Fibroblast of lung (primary cell): ENCODE measurements around the gene BATF3. TPM values are rescaled to one million over a fixed set of nuclear protein-coding genes. Genes with fewer than 3 reads are reported as not detected.

ENCODE experiments used
- DNase-seq, 2 donors: peaks; one replicate each; pipeline versions ENCODE4 v3.0.0 to v3.0.0-alpha.2; 2010; ENCODE audit warnings: low read depth in 2 of 2
- H2AFZ ChIP-seq: 2 replicates; pipeline ENCODE4 v1.5.1; 2012; ENCODE audit warnings: low read length, control low read depth, inconsistent platforms
- H3K27ac ChIP-seq: 2 replicates; pipeline ENCODE4 v1.5.1; 2011; ENCODE audit warnings: low read length, control low read depth; ENCODE audit not compliant: insufficient read depth
- H3K27me3 ChIP-seq: 2 replicates; pipeline ENCODE4 v1.5.1; 2011; ENCODE audit warnings: mild to moderate bottlenecking, low read length; ENCODE audit not compliant: control insufficient read depth, insufficient read depth
- H3K36me3 ChIP-seq: 2 replicates; pipeline ENCODE4 v1.5.1; 2011; ENCODE audit warnings: low read length; ENCODE audit not compliant: control insufficient read depth, insufficient read depth
- H3K4me1 ChIP-seq: 2 replicates; pipeline ENCODE4 v1.5.1; 2011; ENCODE audit warnings: low read length; ENCODE audit not compliant: control insufficient read depth, insufficient read depth; ENCODE audit errors: extremely low read depth
- H3K4me2 ChIP-seq: 2 replicates; pipeline ENCODE4 v1.5.1; 2011; ENCODE audit warnings: low read length, control low read depth; ENCODE audit not compliant: insufficient read depth; ENCODE audit errors: extremely low read depth
- H3K4me3 ChIP-seq, 4 experiments: fragments of 200-600 bp in 1 of 4; sonication (generic) in 1 of 4; replicated peaks in 1 of 4; 2 replicates each; pipeline ENCODE4 v1.5.1; 2011 to 2016; ENCODE audit warnings: low read length in 4 of 4, low read depth in 3 of 4, mild to moderate bottlenecking in 3 of 4, control low read depth in 2 of 4, inconsistent platforms in 1 of 4, mixed read lengths in 1 of 4; ENCODE audit not compliant: insufficient read depth in 1 of 4; ENCODE audit errors: control extremely low read depth in 1 of 4
- H3K79me2 ChIP-seq: 2 replicates; pipeline ENCODE4 v1.5.1; 2012; ENCODE audit warnings: mild to moderate bottlenecking, low read length, inconsistent platforms; ENCODE audit not compliant: control insufficient read depth, insufficient read depth
- H3K9ac ChIP-seq: 2 replicates; pipeline ENCODE4 v1.5.1; 2011; ENCODE audit warnings: mild to moderate bottlenecking, low read length, control low read depth; ENCODE audit not compliant: insufficient read depth
- H3K9me3 ChIP-seq: 2 replicates; pipeline ENCODE4 v1.5.1; 2012; ENCODE audit warnings: low read depth, low read length; ENCODE audit not compliant: control insufficient read depth, insufficient read depth
- H4K20me1 ChIP-seq: 2 replicates; pipeline ENCODE4 v1.5.1; 2011; ENCODE audit warnings: low read length; ENCODE audit not compliant: control insufficient read depth, insufficient read depth; ENCODE audit errors: extremely low read depth
- EZH2 ChIP-seq: IDR thresholded peaks from 2 replicates; pipeline ENCODE4 v1.5.1; 2012; ENCODE audit warnings: low read length, control low read depth, mild to moderate bottlenecking; ENCODE audit errors: missing control alignments
- polyA plus RNA-seq, 2 donors: library from polyadenylated mRNA; depleted of rRNA in 1 of 2; stranded (reverse) in 1 of 2; unstranded in 1 of 2; fragments of >200 nt; gene quantifications; 2 replicates each; pipeline ENCODE4 v1.2.1, GENCODE V29; 2011 to 2012; ENCODE audit warnings: missing spikeins in 1 of 2
- total RNA-seq: library from RNA; depleted of rRNA; stranded (reverse); fragments of >200 nt; gene quantifications from 2 replicates; pipeline ENCODE4 v1.2.1, GENCODE V29; 2014
- TF ChIP-seq, protein P1 (sequence below), 2 donors: IDR thresholded peaks in 1 of 2; conservative IDR thresholded peaks in 1 of 2; 1 replicate in 1 of 2; 2 replicates in 1 of 2; pipeline ENCODE4 v1.5.1; 2011 to 2012; ENCODE audit warnings: low read length in 2 of 2, control low read depth in 1 of 2, inconsistent platforms in 1 of 2, low read depth in 1 of 2, mild to moderate bottlenecking in 1 of 2

The BATF3 gene
- total and polyA plus RNA-seq, 2 donors (not counting 1 experiment from before 2014, with no cell fraction given): 6.8 to 9.1 TPM

DNA sequence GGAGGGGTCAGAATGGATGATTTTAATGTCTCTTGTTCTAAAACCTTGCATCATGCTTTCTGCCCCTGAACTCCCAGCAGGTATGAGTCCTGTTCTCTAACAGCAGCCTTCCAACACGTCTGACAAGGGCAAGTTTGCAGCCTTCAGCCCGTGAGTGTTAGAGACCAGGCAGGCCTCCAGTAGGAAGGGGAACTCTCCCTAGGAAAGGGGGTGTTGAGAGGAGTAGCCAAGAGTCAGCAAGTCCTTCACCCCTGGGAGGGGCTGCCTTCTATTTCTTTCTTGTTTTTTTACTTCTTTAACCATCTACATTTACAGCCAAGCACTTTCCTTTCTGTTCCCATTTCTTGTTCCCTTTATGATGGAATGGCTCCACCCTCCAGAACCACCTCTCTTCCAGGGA lies 14.2 kb downstream of the BATF3 start:
- no peak overlapping the region for H3K4me3 ChIP-seq
- TF ChIP-seq, protein P1, sequence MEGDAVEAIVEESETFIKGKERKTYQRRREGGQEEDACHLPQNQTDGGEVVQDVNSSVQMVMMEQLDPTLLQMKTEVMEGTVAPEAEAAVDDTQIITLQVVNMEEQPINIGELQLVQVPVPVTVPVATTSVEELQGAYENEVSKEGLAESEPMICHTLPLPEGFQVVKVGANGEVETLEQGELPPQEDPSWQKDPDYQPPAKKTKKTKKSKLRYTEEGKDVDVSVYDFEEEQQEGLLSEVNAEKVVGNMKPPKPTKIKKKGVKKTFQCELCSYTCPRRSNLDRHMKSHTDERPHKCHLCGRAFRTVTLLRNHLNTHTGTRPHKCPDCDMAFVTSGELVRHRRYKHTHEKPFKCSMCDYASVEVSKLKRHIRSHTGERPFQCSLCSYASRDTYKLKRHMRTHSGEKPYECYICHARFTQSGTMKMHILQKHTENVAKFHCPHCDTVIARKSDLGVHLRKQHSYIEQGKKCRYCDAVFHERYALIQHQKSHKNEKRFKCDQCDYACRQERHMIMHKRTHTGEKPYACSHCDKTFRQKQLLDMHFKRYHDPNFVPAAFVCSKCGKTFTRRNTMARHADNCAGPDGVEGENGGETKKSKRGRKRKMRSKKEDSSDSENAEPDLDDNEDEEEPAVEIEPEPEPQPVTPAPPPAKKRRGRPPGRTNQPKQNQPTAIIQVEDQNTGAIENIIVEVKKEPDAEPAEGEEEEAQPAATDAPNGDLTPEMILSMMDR (conservative IDR thresholded peaks at IDR 0.05 in 1 of 2, IDR thresholded peaks at IDR 0.05 in 1 of 2; ENCODE audit: low read depth in 1 of 2, low read length in 2 of 2): no peak
- no peaks in the 10 kb centered on the region for H4K20me1 ChIP-seq
- H3K27ac ChIP-seq: no peak overlapping the region
- H3K9ac ChIP-seq: no peak overlapping the region
- H3K36me3 ChIP-seq: peaks cover 1% of the 10 kb centered on the region
- H3K27me3 ChIP-seq: no peaks in the 10 kb centered on the region
- H3K4me2 ChIP-seq: no peak overlapping the region
- peaks cover 4% of the 10 kb centered on the region for H3K4me1 ChIP-seq
- DNase-seq: no peak
- H3K79me2 ChIP-seq: no peaks in the 10 kb centered on the region
- no peaks in the 10 kb centered on the region for H3K9me3 ChIP-seq
- no peak overlapping the region for H2AFZ ChIP-seq

- H3K27ac ChIP-seq: no peak overlapping the region
- TF ChIP-seq, protein P1 (conservative IDR thresholded peaks at IDR 0.05 in 1 of 2, IDR thresholded peaks at IDR 0.05 in 1 of 2; ENCODE audit: low read depth in 1 of 2, low read length in 2 of 2): no peak
- no peak overlapping the region for H3K4me3 ChIP-seq
- no peaks in the 10 kb centered on the region for H3K9me3 ChIP-seq
- no peak overlapping the region for H2AFZ ChIP-seq
- H3K36me3 ChIP-seq: peaks cover 1% of the 10 kb centered on the region
- no peak overlapping the region for H3K4me2 ChIP-seq
- no peaks in the 10 kb centered on the region for H4K20me1 ChIP-seq
- no peak for DNase-seq
- H3K4me1 ChIP-seq: peaks cover 4% of the 10 kb centered on the region
- H3K79me2 ChIP-seq: no peaks in the 10 kb centered on the region
- no peaks in the 10 kb centered on the region for H3K27me3 ChIP-seq
- no peak overlapping the region for H3K9ac ChIP-seq
Measured at GRCh38 chr1:212684521-212685090, 15.0 kb downstream of the BATF3 start.

- DNase-seq: no peak
- Histone ChIP-seq H3K79me2 (no peaks in the 10 kb centered on the region), H3K9me3 (no peaks in the 10 kb centered on the region), H3K4me3 (no peak overlapping the region), H3K27me3 (no peaks in the 10 kb centered on the region), H3K9ac (no peak overlapping the region), H2AFZ (no peak overlapping the region), H3K36me3 (peaks cover 1% of the 10 kb centered on the region), H4K20me1 (no peaks in the 10 kb centered on the region), H3K27ac (no peak overlapping the region), H3K4me1 (peaks cover 4% of the 10 kb centered on the region), H3K4me2 (no peak overlapping the region)
- TF ChIP-seq EZH2: no peak
- TF ChIP-seq, protein P1 (conservative IDR thresholded peaks at IDR 0.05 in 1 of 2, IDR thresholded peaks at IDR 0.05 in 1 of 2; ENCODE audit: low read depth in 1 of 2, low read length in 2 of 2): no peak
Measured at GRCh38 chr1:212684076-212684475, 15.6 kb downstream of the BATF3 start.
